Stromal cell of bone marrow (primary cell): ENCODE measurements around the gene PRKN.

ENCODE experiments used
- DNase-seq: peaks from one replicate; pipeline ENCODE4 v3.0.0-alpha.2; 2012; ENCODE audit warnings: low read depth

The PRKN gene

GRCh38 chr6:162238675-162239074 lies 488.9 kb downstream of the PRKN start:
- no peak for DNase-seq

DNA sequence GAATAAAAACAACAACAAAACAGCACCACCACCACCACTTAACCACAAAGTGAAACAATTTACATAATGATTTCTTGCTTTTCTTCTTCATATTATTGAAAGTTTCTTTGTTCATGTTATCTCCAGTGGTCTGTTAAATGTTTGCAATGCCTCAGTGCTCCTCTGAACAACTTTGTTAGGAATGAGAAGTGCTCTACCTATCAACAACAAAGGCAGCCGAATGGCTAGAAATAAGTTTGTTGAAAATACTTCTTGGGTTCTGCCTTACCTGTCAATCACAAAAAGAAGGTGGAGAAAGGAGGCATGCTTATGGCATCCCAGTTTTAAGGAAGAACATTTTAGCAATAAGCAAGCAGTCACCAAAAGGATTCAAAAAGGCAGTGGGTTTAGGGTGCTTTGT lies 490.2 kb downstream of the PRKN start:
- DNase-seq: no peak

- DNase-seq: no peak
Observed at GRCh38 chr6:162234631-162235030, 492.9 kb downstream of the PRKN start.

DNA sequence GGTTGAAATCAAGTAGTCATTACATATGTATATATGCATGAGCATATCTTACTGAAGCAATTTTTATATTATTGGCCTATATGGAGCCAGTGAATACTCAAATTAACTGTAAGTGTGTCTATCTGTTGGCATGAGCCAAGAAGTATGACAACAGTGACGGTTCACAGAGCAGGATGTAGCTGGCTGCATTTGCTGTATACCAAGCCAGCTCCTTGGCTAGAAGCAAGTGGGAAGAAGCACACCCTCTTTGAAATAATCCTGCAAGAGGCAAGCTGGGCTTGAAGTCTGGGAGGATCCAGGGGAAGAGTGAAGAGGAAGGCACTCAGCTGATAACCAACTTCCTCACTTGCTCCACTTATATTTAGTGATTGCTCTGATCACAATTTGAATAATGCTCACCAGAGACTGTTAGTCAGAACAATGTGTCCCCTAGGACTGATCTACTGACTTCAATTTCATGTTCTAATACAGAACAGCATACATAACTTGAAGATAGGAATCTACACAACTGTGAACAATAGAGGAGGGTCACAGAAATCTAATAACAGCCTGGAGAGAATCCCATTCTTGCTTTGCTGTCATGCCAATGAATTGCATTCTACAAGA lies 497.3 kb downstream of the PRKN start:
- DNase-seq: no peak

GRCh38 chr6:162229093-162229492 lies 498.5 kb downstream of the PRKN start:
- DNase-seq: no peak

GRCh38 chr6:162226803-162227202 lies 500.8 kb downstream of the PRKN start:
- no peak for DNase-seq

DNA sequence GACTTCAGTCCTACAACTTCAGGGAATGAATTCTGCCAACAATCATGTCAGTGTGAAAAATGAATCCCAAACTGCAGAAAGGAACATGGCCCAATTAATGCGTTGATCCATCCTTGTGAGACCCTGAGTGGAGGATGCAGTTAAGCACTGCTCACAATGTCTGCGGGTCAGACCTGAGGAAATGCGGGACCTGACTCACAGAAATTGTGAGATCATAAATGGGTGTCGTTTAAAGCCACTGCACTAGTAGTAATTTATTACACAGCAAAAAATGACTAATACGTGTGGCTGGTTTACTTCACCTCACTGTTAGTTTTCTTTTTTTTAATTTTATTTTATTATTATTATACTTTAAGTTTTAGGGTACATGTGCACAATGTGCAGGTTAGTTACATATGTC lies 505.0 kb downstream of the PRKN start:
- no peak for DNase-seq

DNA sequence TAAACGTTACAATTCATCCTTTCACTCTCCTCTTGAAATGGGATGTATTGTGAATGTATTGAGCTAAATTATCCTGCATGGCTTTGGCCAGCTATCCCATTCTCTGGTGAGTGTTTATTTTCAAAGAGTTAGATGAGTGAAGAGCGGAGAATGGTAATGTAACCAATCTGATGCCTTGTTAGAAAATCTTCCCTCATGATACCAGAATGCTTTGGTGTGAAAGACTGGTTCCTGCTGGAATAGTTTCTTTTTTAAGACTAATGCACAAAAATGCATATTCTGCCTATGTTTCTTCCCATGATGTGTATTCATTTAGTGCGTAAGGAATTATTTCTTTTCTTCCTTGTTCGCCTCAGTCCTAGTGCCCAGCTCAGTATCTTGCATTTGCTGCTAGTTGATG lies 506.7 kb downstream of the PRKN start:
- no peak for DNase-seq

DNA sequence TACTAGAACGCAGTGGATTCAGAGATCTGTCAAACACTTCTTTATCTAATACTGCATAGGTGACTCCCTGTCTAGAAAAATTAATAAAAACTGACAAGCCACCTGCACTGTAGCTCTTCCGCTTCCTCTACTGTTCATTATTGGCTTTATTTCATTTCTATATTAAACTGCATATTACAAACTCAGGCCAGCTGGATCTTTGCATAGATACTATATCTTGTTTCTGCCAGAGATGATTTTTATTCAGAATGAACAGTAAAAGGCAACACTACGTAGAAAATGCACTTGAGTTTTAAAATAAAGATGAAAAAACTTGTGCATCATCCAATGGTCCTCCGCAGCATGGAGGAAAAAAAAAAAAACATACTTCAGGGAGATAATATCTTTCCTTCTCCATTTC lies 508.3 kb downstream of the PRKN start:
- DNase-seq: no peak

DNA sequence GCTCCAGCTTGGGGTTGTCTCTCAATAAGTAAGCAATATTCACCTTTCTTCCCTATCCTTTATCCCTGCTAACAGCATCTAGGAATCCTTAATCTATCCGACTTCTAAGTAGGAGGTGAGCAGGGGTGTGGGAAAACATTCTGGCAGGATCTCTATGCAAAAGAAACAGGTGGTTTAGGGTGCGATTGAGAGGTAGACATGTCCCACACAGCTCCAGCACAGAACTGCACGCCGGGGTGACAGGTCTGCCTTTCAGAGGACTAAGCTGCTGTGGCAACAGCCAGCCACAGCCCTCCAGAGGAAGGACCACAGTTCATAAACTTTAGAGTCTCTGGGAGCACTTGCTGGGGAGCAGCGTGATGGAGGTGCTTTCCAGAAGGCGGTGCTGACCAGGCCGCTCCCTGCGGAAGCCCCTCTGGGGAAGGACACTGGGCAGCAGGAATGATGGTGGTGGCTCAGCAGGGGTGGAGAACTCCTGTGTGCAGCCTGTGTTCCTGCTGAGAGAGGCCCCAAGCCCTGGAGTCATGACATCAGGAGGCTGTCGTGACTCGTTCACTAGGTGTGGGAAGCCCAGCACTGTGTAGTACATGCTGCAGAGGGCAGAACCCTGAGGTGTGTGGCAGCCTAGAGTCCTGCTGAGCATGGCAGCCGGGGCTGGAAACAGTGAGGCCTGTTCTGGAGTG lies 509.6 kb downstream of the PRKN start:
- DNase-seq: no peak

- no peak for DNase-seq
Observed at GRCh38 chr6:162217058-162217457, 510.5 kb downstream of the PRKN start.

GRCh38 chr6:162211777-162212176 lies 515.8 kb downstream of the PRKN start:
- DNase-seq: no peak

- no peak for DNase-seq
Observed at GRCh38 chr6:162211022-162211421, 516.5 kb downstream of the PRKN start.

GRCh38 chr6:162203287-162203686 lies 524.3 kb downstream of the PRKN start:
- DNase-seq: no peak

- no peak for DNase-seq
Observed at GRCh38 chr6:162200945-162201690, 526.4 kb downstream of the PRKN start.

- DNase-seq: no peak
Observed at GRCh38 chr6:162200041-162200440, 527.5 kb downstream of the PRKN start.

DNA sequence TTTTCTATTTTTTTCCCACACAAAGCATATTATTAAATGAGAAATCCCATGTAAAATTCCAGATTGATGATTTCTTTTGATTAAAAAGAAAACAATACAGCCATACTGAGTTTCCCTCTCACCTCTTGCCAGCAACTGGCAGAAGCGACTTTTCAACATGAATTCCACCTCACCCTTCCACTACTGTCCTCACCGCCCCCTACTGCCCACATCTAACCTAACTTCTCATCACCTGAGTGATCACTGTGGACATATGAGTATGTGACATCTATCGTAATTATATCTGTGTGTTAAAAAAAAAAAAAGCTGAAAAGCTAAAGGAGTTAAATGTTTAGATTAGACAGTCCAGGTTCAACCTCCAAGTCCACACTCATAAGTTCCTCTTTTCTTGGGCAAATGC lies 528.6 kb downstream of the PRKN start:
- no peak for DNase-seq

DNA sequence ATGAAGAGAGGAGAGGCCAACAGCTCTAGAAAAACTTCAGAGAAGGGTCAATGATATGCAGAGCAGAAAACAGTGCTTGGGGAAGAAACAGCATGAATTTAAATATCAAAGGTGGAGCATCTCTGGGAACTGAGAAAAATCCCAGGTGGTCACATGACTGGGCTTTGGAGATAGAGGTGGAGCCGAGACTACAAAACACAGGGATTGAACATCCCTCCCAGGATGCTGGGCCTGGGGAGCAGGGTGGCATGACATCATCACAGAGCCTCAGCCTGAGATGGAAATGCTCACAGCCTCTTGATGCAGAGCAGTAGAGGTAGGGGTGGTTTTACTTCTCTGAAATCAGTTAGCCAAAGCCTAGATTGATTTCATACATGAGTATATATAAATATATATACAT lies 529.5 kb downstream of the PRKN start:
- DNase-seq: no peak

- DNase-seq: no peak
Observed at GRCh38 chr6:162195441-162195840, 532.1 kb downstream of the PRKN start.

DNA sequence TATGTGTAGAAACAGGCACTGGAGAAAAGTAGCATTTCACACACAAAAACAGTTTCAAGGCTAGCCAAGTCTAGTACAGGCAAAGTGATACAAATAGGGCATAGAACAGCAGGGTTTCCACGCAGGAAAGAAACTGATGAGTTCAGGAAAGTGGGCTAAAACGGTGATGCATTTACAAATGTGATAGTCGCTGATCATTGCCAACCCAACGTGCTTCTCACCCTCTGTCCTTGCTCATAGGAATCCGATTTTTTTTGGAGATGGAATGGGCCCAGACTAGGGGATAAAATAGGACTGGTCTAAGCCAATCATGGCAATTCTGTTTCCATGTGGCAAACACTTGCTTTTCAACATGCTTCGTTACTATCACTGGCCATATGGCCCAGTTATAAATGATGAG lies 536.6 kb downstream of the PRKN start:
- DNase-seq: no peak

- DNase-seq: no peak
Observed at GRCh38 chr6:162187168-162187935, 540.2 kb downstream of the PRKN start.

DNA sequence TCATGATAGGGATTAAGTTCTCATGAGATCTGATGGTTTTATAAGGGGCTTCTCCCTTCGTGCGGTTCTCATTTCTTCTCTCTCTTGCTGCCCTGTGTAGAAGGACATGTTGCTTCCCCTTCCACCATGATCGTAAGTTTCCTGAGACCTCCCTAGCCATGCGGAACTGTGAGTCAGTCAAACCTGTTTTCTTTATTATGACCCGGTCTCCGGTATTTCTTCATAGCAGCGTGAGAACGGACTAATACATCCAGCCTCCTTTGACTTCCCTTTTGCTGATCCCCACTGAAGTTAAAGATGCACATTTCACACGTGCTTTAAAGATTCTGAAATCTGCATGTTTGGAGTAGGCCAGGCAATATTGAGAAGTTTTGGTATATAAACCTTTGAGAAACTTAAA lies 543.1 kb downstream of the PRKN start:
- no peak for DNase-seq
